HG03457 (cell line): ENCODE measurements around the gene MRC2.

ENCODE experiments used
- ATAC-seq: cut with Tn5 transposase; IDR thresholded peaks from one replicate; pipeline ENCODE4 v1.9.1; 2021; ENCODE audit warnings: moderate number of reproducible peaks; ENCODE audit not compliant: unreplicated experiment

MRC2 gene

DNA sequence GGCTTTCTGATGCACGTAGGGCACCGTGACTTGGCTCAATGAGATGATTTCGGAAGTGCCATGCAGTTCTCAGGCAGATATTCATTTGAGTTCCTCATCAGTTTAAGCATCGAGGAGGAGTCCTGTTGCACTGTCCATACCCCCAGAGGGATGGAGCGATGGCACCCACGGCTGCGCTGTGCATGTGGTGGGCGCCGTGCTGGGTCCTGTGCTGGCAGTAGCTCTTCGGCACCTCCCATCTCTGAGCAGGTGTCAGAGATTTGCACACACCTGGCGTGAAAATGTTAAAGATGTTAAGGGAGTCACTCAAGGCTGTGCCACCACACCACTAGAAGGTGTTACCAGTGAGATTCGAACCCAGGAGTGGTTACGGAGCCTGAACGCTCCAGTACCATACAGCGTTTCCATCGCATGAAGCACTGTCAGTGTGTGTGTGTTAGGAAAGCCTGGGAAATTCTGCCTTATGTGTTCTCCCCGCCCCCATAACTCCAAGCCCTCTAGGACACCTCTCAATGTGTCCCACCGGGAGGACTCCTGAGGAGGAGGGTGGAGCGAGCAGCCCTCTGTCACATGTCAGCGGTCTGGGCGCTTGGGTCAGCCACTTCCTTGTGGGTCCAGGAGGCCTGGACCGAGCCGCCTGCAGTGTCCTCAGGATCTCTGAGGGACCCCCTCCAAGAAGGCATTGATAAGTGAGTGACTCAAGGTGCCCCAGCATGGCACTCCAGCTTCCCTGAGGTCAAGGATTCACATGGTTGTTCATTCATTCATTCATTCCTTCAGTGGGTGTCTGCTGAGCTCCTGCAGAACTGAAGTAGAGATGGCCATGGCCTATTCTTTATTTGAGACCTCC, 3.8 kb downstream of the MRC2 start:
- no peak for ATAC-seq

DNA sequence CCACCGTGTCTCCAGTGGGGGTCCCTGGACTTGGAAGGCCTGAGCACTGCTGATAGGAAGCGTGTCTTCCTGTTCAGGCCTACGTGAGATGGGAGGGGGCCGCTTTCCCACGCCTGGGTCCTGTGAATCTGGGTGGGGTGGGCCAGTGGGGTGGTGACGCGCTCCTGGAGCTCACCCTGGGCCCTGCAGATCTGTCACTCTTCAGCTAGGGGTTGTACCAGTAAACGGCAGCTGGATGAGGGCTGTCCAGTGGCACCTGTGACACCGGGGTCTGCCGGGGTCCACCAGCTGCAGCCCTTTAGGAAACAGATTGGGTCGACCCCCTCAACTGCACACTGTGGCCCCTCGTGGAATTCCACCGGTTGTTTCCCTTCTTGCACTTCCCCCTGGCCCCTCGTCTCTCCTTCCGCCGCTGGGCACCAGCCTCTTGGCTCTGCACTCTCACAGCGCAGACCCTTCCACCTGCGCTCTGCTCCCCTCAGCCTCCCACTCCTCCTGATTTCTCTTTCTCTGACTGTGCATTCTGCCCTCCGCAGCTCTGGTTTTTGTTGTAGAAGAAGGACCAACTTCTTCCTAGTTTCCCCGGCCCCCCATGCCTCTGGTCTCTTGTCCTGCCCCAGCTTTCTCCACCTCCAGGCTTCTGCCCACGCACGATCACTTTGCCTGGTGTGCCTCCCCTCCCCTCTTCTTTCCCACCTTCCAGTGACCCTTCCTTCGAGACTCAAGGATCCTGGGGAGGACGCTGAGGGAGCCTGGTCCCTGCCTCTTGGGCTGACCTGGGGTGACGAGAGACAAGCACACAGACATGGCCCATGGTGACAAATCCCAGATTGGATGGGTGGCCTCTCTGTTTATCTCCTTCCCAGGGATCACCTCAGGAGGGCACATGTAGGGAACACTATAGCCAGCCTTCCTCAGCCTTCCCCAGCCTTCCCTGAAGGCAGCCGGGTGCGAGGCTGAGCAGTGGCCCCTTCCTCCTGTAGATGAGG, 4.8 kb downstream of the MRC2 start:
- no peak for ATAC-seq

DNA sequence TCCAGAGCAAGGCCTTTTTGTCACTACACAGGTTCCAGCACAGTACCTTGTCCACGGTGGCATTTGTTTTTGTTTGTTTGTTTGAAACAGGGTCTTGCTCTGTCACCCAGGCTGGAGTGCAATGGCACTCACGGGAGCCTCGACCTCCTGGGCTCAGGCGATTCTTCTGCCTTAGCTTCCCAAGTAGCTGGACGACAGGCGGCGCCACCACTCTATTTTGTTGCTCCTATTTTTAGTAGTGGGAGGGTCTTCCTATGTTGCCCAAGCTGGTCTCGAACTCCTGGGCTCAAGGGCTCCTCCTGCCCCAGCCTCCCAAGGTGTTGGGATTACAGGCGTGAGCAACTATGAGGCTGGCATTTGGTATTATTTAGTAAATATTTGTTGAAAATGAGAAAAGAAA, 10.3 kb downstream of the MRC2 start:
- no peak for ATAC-seq

DNA sequence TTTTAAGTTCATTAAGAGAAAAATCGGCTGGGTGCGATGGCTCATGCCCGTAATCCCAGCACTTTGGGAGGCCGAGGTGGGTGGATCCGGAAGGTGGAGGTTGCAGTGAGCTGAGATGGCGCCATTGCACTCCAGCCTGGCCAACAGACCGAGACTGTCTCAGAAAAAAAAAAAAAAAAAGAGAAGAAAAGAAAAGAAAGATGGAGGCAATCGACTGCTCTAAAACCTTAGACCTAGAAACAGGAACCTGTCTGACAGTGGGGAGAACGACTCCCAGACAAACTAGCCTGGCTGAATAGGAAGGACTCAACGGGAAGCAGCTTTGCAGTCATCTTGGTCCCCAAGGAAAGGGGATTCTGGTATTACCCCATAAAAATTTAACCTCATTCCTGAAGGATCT, 13.7 kb downstream of the MRC2 start:
- ATAC-seq = no peak

DNA sequence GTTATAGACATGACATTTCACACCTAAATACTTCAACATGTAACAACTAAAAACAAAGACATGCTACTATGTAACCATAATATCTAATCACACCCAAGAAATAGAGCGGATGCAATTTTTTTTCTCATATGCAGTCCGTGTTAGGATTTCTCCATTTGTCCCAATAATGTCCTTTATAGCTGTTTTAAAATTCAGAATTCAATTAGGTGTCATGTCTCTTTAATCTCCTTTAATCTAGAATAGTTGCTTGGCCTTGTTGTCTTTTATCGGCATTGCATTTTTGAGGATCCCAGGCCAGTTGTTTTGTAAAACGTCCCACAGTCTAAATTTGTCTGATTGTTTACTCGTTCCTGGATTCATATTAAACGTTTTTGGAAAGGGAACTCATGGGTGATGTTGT, 14.5 kb downstream of the MRC2 start:
- no peak for ATAC-seq

DNA sequence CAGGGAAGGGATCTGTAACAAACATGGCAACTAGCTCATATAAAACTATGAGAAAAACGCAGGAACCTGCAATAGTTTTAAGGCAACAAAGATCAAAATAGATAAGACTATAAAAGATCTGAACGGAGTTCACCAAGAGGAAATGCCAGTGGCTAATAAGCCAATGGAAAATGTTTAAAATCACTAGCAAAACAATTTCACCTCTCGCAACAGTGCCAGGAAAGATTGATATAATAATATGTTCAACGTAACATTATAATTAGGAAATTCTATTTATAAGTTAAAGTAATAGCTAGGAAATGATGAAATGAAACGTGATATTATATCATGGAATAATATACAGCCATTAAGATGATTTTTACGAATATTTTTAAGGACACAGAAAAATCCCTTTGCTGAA, 16.0 kb downstream of the MRC2 start:
- no peak for ATAC-seq

DNA sequence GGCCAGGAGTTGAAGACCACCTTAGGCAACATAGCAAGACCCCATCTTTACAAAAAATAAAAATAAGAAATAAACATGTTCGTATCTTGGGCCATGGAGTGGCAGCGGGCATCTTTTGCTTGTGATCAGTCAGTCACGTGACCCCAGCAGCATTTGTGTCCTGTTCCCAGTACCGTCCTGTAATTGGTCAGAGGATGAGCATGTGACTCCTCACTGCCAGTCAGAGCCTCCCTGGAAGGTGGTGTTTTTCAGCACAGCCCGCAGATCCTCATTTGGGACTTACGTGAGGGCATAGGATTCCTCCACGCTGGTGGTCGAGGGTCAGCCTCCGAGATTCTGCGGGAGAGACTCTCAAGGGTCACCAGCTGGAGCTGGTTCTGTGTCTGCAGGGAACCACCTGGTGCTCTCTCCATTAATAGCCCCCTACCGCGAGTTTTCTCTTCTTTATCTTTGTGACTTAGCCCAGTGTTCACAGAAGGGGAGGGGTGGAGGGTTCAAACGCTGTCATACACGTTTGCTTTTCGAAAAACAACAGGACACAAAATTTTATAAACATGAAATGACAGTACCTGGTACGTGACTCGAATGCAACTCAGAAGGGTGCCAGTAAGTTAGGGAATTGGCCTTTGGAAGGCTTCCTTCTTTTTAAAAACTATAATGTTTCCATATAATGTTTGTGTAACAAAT, 17.2 kb downstream of the MRC2 start:
- no peak for ATAC-seq

DNA sequence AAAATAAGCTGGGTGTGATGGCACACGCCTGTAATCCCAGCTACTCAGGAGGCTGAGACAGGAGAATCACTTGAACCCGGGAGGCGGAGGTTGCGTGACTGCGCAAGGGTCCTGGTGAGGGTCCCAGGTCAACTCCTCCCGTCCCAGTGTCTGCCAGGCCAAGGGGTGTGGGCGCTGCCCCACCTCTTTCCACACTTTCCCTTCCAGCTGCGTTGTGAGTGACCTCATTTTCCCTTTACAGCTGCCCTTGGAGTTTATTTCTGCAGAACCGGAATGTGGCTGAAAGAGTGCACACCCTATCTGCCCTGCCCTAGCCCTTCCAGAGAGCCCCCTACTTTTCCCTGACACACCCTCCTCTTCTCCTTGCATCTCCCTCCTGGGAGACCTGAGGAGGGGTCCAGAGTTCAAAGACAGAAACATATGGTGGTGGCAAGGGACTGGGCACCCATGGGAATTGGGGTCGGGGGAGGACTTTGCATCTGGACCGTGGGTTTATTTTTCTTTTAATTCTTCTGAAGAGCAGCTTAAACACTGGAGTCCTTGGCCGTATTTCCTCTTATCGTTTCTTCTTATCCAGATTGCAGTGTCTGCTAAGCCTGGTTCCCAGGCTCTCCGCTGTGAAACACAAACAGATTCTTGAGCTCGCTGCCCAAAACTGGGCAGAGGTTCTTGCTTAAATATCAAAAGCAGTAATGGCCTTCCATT, 20.9 kb downstream of the MRC2 start:
- ATAC-seq = no peak

DNA sequence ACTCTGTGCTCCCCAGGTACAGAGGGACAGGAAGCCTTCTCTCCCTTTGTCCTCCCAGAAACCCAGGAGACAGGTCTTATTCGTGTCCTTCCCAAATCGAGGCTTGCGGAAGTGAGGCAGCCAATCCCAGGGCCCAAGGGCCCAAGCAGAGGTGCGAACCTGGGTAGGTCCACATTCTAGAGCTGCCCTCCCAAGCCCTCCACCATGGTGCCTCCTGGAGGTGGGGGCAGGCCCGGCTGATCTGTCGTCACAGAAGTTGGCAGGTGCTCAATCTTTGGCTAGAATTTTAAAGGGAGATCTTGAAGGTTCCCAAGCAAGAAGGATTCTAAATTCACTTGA, 21.5 kb downstream of the MRC2 start:
- ATAC-seq = no peak

DNA sequence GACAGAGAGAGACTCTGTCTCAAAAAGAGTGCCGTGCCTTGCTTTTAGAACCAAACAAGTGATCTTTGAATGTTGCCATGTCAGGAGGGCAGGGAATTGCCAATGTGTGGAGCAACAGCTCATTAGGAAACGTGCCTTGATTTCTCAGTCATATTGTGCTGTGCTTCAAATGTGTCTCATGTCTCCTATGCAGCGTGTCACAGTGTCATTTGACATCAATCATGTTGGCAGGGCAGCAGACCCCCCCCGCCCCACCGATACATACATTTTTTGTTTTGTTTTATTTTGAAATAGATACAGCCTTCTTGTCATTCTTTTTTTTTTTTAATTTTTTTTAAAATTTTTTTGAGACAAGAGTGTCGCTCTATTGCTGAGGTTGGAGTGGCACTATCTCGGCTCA, 22.1 kb downstream of the MRC2 start:
- no peak for ATAC-seq

DNA sequence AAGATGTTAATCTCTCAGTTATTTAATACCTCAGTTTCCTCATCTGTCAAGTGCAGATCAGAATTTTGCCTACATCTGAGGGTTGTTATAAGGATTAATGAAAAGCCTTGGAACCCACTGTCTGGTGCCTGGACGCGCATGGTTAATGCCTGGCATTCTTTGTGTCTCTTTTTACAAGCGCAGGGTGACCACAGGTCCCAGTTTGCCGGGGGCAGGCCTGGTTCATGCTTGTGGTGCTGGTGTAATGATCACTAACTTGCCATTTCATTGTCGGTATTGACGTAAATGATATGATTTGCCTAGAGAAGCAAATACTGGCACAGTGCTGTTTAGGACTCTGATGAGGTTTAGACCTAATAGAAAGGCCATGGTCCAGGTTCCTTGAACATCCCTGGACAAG, 23.1 kb downstream of the MRC2 start:
- ATAC-seq = no peak

DNA sequence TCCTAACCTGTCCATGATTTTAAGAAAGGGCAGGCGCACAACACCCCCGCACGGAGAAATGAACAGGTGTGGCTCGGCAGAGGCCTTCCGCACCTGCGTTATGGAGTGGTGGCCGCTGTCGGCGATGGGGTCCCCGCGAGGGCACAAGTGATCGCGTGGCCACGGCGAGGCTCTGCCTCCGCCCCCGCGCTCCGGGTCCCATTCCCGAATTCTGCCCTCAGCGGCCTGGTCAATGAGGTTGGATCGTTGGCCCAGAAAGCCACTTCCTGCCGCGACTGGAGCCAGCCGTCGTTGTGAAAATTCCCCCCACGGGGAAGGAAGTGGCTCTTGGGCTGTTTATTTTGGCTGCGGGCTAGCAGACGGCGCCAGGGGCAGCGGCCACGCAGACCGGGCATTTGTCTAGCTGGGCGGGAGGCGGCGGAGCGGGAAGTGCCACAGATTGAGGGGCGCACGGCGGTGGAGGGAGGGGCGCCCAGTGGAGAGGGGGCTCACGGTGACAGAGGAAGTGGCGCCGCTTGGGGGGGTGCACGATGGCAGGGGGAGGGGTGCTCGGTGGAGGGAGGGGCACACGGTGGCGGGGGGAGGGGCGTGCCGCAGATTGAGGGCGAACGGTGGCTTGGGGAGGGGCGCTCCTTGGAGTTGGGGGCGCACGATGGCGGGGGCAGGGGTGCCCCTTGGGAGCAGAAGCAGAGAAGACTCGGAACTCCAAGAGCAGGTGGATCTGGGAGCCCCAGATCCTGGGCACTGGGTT, 25.0 kb downstream of the MRC2 start:
- no peak for ATAC-seq

DNA sequence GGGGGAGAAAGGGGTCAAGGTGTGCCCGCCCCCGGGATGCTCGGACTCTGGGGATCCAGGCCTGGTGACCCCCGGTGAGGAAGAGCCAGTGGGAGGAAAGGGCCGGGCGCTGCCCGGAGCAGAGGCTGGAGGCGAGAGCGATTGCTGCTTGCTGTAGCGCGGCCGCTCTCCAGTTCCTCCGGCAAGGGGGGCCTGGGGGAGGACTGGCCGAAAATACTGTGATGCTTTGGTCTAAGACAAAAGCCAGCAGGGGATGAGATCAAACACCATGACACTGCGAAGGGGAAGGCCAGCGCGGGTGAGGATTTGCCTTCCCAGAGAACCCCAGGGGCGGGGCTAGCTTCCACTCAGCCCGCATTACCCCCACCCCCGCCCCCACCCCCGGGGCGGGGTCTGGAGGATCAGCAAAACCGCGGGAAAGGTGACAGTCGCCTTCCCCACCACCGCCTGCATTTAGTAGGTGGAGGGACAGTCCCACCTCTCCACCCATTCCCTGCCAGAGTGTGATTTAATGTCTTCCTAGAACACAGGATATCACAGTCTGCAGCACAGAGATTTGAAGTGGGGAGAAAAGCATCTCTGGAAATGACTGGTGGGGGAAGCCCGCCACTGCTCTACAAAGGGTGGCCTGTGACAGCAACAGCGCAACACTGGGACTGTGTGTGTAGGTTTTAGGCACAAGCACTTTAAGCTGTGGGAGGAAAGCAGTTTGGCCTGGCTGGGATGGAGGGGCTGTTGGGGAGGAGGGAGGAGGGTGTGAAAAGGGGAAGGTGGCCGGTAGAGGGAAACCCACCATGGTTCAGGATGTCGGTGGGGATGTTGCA, 25.7 kb downstream of the MRC2 start:
- ATAC-seq = peak; percentile 88

DNA sequence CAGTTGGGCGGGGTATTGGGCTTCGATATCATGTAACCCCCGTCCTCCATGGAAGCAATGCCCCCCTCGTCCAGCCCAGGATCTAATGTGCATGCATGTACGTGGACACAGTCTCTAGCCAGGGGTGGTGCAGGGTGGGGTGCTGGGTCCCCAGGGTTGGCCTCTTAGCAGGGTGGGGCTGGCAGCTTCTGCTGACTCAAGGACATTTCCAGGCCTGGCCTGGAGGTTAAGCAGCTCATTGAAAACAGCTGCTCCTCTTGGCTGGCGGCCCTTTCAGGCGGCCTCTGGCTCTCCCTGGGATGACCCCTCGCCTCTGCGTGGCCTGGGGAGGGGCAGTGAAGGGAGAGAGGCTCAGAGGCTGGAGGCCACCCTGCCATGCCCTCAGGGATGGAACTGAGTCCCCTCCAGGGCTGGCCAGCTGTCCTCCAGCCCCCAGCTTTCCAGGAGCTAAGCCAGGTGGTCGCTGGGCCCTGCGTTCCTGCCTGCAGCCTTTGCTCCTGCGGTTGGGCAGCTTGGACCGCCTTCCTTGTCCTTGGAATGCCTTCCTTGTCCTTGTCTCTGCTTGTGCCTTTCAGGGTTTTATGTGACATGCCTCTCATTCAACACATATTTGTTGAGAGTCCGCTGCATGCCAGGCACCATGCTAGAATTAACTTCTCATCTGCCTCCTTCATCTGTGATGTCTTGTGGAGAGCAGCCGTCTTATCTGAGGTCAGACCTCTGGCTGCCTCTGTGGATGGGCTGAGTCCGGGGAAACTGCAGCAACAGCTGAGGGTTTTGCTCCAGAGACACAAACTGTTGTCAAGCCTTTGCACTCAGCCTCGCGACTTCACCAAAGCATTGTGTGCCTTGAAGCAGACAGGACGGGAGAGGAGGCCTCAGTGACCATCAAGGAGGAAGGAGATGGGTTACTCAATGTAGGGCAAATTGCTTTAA, 26.6 kb downstream of the MRC2 start:
- ATAC-seq = peak; percentile 13

DNA sequence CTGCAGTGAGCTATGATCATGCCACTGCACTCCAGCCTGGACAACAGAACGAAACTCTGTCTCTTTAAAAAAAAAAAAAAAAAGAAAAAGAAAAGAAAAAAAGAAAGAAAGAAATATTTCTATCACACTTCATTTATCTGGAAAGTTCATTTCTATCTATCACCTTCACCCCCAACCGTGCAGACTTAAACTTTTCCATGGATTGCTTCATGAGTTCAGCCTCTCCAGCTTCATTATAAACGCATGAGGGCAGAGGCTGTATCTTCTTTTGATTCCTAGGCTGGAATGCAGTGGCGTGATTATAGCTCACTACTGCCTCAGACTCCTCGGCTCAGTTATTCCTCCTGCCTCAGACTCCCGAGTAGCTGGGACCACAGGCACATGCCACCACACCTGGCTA, 28.2 kb downstream of the MRC2 start:
- no peak for ATAC-seq

DNA sequence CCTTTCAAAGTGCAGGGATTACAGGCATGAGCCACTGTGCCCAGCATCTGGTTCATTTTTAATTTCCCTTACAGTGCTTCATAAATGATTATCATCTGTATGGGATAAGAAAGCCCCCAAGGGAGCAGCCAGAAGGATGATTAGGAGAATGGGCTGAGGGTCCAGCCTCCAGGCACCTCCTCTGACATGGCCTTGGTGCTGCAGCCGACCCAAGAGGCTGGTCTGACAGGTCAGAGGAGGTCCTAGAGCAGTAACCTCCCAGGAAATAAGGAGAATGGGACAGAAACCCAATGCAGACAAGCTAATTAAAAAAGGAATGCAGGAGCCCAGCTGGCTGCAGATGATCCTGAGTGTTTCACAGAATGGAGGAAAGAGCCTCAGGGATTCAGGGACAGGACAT, 29.0 kb downstream of the MRC2 start:
- ATAC-seq = no peak

DNA sequence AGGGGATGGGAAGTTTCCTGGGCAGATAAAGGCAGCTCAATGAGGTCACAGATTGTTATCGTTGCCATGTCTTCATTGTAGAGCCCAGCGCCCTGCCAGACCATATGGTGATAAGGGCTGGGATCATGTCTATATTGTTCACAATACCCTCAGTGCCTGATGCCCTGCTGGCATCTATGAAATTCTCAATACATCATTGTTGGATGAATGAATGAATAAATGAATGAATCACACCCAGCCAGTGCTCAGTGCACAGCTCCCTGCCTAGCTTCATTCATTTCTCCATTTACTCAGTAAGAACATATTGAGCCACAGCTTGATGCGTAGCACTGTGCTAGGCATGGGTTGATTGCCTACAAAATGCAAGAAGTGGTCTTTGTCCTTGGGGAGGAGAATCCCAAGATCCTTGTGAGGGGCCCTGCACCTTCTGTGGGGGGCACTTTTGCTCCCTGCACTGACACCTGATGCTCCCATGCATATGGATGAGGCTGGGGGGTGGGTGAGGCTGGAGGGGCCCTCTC, 29.7 kb downstream of the MRC2 start:
- ATAC-seq = no peak

DNA sequence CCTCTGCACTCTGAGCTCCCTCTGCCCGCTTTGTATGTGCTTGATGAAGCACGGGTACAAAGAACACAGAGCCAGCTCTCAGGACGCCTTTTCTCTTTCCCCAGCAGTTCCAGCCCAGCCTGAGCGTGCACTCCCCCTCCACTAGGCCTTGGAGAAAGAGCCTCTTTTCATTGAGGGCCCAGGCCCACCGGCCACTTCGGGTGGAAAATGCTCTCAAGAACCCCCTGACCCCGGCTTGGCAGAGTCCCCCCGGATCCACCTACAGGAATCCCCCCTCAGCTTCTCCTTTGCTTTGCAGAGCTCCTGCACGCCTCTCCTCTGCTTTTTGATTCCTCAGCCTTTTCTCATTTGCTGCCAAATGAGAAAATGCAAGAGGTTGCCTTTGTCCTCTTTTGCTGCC, 30.2 kb downstream of the MRC2 start:
- no peak for ATAC-seq
